ENCODE data around the gene SSB.

Gene SSB

GRCh38 chr2:169798718-169799592, at the start of gene SSB:
SSB (plus strand) TSS chr2:169798871; CDS start chr2:169800961, 2,090 bp downstream.
- TF ChIP-seq, protein P1, sequence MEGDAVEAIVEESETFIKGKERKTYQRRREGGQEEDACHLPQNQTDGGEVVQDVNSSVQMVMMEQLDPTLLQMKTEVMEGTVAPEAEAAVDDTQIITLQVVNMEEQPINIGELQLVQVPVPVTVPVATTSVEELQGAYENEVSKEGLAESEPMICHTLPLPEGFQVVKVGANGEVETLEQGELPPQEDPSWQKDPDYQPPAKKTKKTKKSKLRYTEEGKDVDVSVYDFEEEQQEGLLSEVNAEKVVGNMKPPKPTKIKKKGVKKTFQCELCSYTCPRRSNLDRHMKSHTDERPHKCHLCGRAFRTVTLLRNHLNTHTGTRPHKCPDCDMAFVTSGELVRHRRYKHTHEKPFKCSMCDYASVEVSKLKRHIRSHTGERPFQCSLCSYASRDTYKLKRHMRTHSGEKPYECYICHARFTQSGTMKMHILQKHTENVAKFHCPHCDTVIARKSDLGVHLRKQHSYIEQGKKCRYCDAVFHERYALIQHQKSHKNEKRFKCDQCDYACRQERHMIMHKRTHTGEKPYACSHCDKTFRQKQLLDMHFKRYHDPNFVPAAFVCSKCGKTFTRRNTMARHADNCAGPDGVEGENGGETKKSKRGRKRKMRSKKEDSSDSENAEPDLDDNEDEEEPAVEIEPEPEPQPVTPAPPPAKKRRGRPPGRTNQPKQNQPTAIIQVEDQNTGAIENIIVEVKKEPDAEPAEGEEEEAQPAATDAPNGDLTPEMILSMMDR (IDR thresholded peaks at IDR 0.05; ENCODE audit: insufficient read depth, low read depth, low read length, missing control alignments): no peak
- peak; percentile 98 for DNase-seq (ENCODE audit: low read depth)
- peak within 1 kb of the TSS; percentile 86 for H3K4me3 ChIP-seq (ENCODE audit: low read depth, low read length)

DNA sequence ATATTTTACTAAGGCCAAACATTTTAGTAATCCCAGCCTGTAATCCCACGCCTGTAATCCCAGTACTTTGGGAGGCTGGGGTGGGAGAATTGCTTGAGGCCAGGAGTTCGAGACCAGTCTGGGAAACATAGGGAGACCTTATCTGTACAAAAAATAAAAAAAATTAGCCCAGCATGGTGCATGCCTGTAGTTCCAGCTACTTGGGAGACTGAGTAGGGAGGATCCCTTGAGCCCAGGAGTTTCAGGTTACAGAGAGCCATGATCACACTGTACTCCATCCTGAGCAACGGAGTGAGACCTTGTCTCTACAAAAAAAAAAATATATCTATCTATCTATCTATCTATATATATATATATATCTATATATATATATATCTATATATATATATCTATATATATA, 45.9 kb upstream of the SSB start:
- no peak overlapping the region for H3K4me3 ChIP-seq (ENCODE audit: low read depth, low read length)
- TF ChIP-seq, protein P1 (IDR thresholded peaks at IDR 0.05; ENCODE audit: insufficient read depth, low read depth, low read length, missing control alignments): no peak
- no peak for DNase-seq (ENCODE audit: low read depth)

DNA sequence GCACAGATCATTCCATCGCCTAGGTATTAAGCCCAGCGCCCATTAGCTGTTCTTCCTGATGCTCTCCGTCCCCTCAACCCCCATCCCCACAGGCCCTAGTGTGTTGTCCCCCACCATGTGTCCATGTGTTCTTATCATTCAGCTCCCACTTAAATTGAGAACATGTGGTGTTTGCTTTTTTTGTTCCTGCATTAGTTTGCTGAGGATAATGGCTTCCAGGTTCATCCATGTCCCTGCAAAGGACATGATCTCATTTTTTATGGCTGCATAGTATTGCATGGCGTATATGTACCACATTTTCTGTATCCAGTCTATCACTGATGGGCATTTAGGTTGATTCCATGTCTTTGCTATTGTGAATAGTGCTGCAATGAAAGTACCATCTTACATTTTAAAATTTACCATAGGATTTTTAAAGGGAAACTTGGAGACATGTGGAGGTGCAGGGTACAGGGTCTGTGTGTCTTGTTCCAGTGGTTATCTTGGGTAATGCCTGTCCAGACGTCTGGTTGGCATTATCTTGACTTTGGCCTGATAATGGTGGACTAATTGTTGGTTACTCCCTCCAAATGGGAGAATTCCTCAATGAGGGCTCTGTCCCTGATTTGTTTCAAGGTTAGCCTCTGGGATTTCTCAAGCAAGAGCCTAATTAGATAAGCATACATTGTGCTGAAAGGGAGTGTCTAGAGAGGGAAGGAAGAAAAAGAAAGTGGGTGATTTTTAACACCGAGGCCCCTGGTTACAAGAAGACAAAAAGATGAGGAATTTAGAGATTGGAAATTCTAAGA, 43.4 kb upstream of the SSB start:
- H3K4me3 ChIP-seq (ENCODE audit: low read depth, low read length): no peak overlapping the region
- TF ChIP-seq, protein P1 (IDR thresholded peaks at IDR 0.05; ENCODE audit: insufficient read depth, low read depth, low read length, missing control alignments): no peak
- DNase-seq (ENCODE audit: low read depth): no peak

DNA sequence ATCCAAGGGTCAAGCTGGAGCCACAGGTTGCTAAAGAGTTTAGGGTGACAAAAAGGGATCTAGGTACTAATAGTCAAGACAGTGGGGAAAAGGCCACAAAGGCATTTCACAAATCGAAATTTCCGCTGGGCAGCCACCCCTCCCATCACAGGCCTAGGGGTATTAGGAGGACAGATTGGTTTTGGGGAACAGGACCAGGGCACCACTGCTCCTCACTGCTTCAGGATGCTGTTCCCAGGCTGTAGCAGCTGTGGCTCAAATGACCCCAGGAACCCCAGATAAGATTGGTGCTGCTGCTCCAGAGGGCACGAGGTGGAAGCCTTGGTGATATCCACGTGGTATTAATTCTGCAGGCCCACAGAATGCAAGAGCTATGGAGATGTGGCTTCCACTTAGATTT, 42.3 kb upstream of the SSB start:
- TF ChIP-seq, protein P1 (IDR thresholded peaks at IDR 0.05; ENCODE audit: insufficient read depth, low read depth, low read length, missing control alignments): no peak
- no peak for DNase-seq (ENCODE audit: low read depth)
- H3K4me3 ChIP-seq (ENCODE audit: low read depth, low read length): no peak overlapping the region

DNA sequence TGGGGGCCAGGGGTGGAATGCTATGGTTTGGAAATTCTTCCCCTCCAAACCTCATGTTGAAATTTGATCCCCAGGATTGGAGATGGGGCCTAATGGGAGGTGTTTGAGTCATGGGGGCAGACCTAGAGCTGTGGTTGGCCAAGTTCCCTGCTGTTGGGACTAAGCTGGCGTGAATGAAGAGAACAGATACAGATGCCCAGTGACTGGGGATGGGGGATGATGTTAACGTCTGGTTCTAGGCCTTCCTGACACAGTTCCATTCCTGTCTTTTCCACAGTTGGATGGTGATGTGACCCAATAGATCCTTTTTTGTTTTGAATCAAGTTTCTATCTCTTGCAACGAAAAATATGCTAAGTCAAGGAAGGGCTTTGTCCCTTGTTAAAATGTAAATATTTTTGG, 41.3 kb upstream of the SSB start:
- TF ChIP-seq, protein P1 (IDR thresholded peaks at IDR 0.05; ENCODE audit: insufficient read depth, low read depth, low read length, missing control alignments): no peak
- H3K4me3 ChIP-seq (ENCODE audit: low read depth, low read length): no peak overlapping the region
- no peak for DNase-seq (ENCODE audit: low read depth)

DNA sequence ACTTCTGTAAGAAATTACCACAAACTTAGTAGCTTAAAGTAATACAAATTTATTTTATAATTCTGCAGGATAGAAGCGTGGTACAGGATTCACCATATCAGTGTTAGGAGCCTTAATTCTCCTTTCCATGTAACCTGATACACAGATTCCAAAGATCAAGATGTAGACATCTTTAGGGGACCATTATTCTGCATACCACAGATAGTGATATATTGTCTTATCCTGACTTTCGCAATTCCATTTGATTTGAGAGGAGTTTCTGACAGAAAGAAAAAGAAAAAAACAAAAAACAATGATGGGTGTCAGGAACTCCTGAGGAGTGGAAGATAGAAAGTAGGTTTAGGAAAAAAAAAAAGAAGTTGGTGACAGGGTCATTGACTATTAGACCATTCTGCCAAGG, 40.9 kb upstream of the SSB start:
- TF ChIP-seq, protein P1 (IDR thresholded peaks at IDR 0.05; ENCODE audit: insufficient read depth, low read depth, low read length, missing control alignments): no peak
- no peak overlapping the region for H3K4me3 ChIP-seq (ENCODE audit: low read depth, low read length)
- no peak for DNase-seq (ENCODE audit: low read depth)

All from GM12865 (cell line).